ENCODE measurements around the gene SFPQ. TPM values are rescaled to one million over a fixed set of nuclear protein-coding genes. Genes with fewer than 3 reads are reported as not detected.

SFPQ gene
- total RNA-seq, 2 donors from 2014 or later = 178 to 311 TPM

- no peak overlapping the region for H3K4me3 ChIP-seq
- 63% methylated on average over 20 of the region's 20 CpGs for WGBS
- no peak overlapping the region for H3K27ac ChIP-seq
- intact Hi-C loops (cut with DNase I) = no loop called here
- peaks cover 20 to 29% of the 10 kb centered on the region in 2 donors for H3K36me3 ChIP-seq
- H3K27me3 ChIP-seq (replicated peaks; ENCODE audit: insufficient read depth) = no peaks in the 10 kb centered on the region
- H3K4me1 ChIP-seq (replicated peaks) = peaks cover 24% of the 10 kb centered on the region
- DNase-seq (ENCODE audit: low spot score) = no peak
- no peaks in the 10 kb centered on the region for H3K9me3 ChIP-seq
- TF ChIP-seq CTCF (IDR thresholded peaks at IDR 0.05) (no peak), POLR2A (IDR thresholded peaks at IDR 0.05) (no peak), POLR2AphosphoS5 (IDR thresholded peaks at IDR 0.05) (no peak)
Observed at GRCh38 chr1:35188578-35189392, 4.2 kb downstream of the SFPQ start.

- TF ChIP-seq POLR2A (IDR thresholded peaks at IDR 0.05) (no peak), POLR2AphosphoS5 (IDR thresholded peaks at IDR 0.05) (no peak), CTCF (IDR thresholded peaks at IDR 0.05) (no peak)
- Histone ChIP-seq H3K4me1 (replicated peaks) (peaks cover 22% of the 10 kb centered on the region), H3K9me3 (no peaks in the 10 kb centered on the region), H3K27ac (no peak overlapping the region), H3K36me3 (peaks cover 20 to 35% of the 10 kb centered on the region in 2 donors), H3K4me3 (no peak overlapping the region), H3K27me3 (replicated peaks; ENCODE audit: insufficient read depth) (no peaks in the 10 kb centered on the region)
- DNase-seq (ENCODE audit: low spot score) = no peak
- WGBS = 56% methylated on average over 7 of the region's 7 CpGs
- intact Hi-C loops (cut with DNase I) = no loop called here
Observed at GRCh38 chr1:35187816-35188342, 5.1 kb downstream of the SFPQ start.

DNA sequence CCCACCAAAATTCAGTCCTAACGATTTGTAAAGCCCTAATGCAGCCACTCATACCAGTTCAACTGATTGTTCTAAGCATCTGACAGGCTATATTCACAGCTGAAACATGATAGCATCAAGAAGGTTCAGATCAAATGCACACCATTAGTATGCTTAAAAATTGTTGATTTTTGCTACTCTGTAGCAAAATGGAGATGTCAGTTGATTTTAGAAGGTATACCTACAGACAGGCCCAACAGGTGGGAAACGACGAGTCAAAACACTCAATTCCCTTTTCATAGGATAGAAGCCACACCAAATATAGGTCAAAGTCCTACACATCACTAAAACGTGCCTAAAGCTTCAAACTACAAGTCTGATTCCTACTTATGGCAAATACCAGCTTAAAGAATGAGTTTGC, 6.7 kb downstream of the SFPQ start:
- Histone ChIP-seq H3K4me3 (no peak overlapping the region), H3K9me3 (no peaks in the 10 kb centered on the region), H3K4me1 (replicated peaks) (peaks cover 22% of the 10 kb centered on the region), H3K27ac (no peak overlapping the region), H3K27me3 (replicated peaks; ENCODE audit: insufficient read depth) (no peaks in the 10 kb centered on the region), H3K36me3 (peaks cover 20 to 39% of the 10 kb centered on the region in 2 donors)
- WGBS = 40% methylated on average over 4 of the region's 4 CpGs
- no peak for DNase-seq (ENCODE audit: low spot score)
- TF ChIP-seq POLR2A (IDR thresholded peaks at IDR 0.05) = no peak
- TF ChIP-seq POLR2AphosphoS5 (IDR thresholded peaks at IDR 0.05) = no peak
- TF ChIP-seq CTCF (IDR thresholded peaks at IDR 0.05) = no peak
- intact Hi-C loops (cut with DNase I) = no loop called here

- intact Hi-C loops (cut with DNase I) = no loop called here
- Histone ChIP-seq H3K4me3 (no peak overlapping the region), H3K4me1 (replicated peaks) (peaks cover 22% of the 10 kb centered on the region), H3K27ac (no peak overlapping the region), H3K9me3 (no peaks in the 10 kb centered on the region), H3K36me3 (peaks cover 20 to 47% of the 10 kb centered on the region in 2 donors), H3K27me3 (replicated peaks; ENCODE audit: insufficient read depth) (no peaks in the 10 kb centered on the region)
- WGBS = 46% methylated on average over 5 of the region's 5 CpGs
- DNase-seq (ENCODE audit: low spot score) = no peak
- TF ChIP-seq POLR2AphosphoS5 (IDR thresholded peaks at IDR 0.05) (no peak), CTCF (IDR thresholded peaks at IDR 0.05) (no peak), POLR2A (IDR thresholded peaks at IDR 0.05) (no peak)
Observed at GRCh38 chr1:35185200-35185599, 7.7 kb downstream of the SFPQ start.
